Measurements from ENCODE around the gene SLC22A2. TPM values are rescaled to one million over a fixed set of nuclear protein-coding genes. Genes with fewer than 3 reads are reported as not detected.

SLC22A2 gene
- total and polyA plus RNA-seq, 2 of the 13 experiments (the other 11 are each of a cell fraction or from before 2014, with no cell fraction given), result not detected

- WGBS (ENCODE audit: low lambda C conversion rate), result 69% methylated on average over 5 of the region's 5 CpGs
- no peak overlapping the region for H3K4me2 ChIP-seq (ENCODE audit: low read depth, low read length)
- intact Hi-C loops (cut with micrococcal nuclease; ENCODE audit: unreplicated experiment), result no loop called here
- DNase-seq (ENCODE audit: low spot score), result no peak
- H3K36me3 ChIP-seq (replicated peaks in 1 of 2; ENCODE audit: control insufficient read depth in 1 of 2, insufficient read depth in 2 of 2, low read length in 2 of 2), result no peaks in the 10 kb centered on the region
- H3K4me1 ChIP-seq (ENCODE audit: insufficient read depth, low read length), result no peaks in the 10 kb centered on the region
- POLR2A ChIA-PET, result no interaction called here
- no peak overlapping the region for H3K27ac ChIP-seq (ENCODE audit: extremely low read length, insufficient read depth, low read length)
- H3K4me3 ChIP-seq (replicated peaks in 1 of 3; ENCODE audit: insufficient read depth in 1 of 3, low read depth in 2 of 3, low read length in 3 of 3), result no peak overlapping the region
- CTCF ChIA-PET (ENCODE audit: low intra/inter-chr PET ratio, low total read pairs), result no interaction called here
- H2AFZ ChIP-seq (ENCODE audit: low read length), result no peak overlapping the region
- no peak overlapping the region for H3K9ac ChIP-seq (ENCODE audit: insufficient read depth, low read depth, low read length)
- no peak for FAIRE-seq
- BruUV-seq (replicated peaks), result no TSS peak
- in situ Hi-C loops (cut with HindIII; ENCODE audit: extremely low pct_ligation_motif_present, low pct_unique_long_range_greater_than_20kb), result no loop called here
- H4K20me1 ChIP-seq (ENCODE audit: insufficient read depth, low read length), result no peaks in the 10 kb centered on the region
- no peaks in the 10 kb centered on the region for H3K79me2 ChIP-seq (ENCODE audit: insufficient read depth, low read length)
- no peak for ATAC-seq
- H3K27me3 ChIP-seq (ENCODE audit: control insufficient read depth in 1 of 2, insufficient read depth in 2 of 2, low read length in 2 of 2), result peaks cover 0 to 16% of the 10 kb centered on the region in 2 experiments; a peak in 3 of 5 replicates
- no peaks in the 10 kb centered on the region for H3K9me3 ChIP-seq (ENCODE audit: low read length)
- TF ChIP-seq NFKB2 (CRISPR knock-in tag; IDR thresholded peaks at IDR 0.05; ENCODE audit: borderline replicate concordance), result no peak
- no peak for TF ChIP-seq RXRB (CRISPR knock-in tag; IDR thresholded peaks at IDR 0.05; ENCODE audit: borderline replicate concordance)
- no peak for TF ChIP-seq ZNF567 (CRISPR knock-in tag; IDR thresholded peaks at IDR 0.05; ENCODE audit: borderline replicate concordance)
- TF ChIP-seq, protein P1, sequence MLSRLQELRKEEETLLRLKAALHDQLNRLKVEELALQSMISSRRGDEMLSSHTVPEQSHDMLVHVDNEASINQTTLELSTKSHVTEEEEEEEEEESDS (CRISPR knock-in tag; IDR thresholded peaks at IDR 0.05; ENCODE audit: borderline replicate concordance), result no peak
- no peak for TF ChIP-seq ZSCAN31 (CRISPR knock-in tag; IDR thresholded peaks at IDR 0.05; ENCODE audit: low read depth)
- no peak for TF ChIP-seq ZNF496 (CRISPR knock-in tag; IDR thresholded peaks at IDR 0.05; ENCODE audit: insufficient replicate concordance)
Measured at GRCh38 chr6:160277144-160277543, 18.5 kb upstream of the SLC22A2 start.

- in situ Hi-C loops (cut with HindIII; ENCODE audit: extremely low pct_ligation_motif_present, low pct_unique_long_range_greater_than_20kb), result no loop called here
- no peak overlapping the region for H3K4me3 ChIP-seq (replicated peaks in 1 of 3; ENCODE audit: insufficient read depth in 1 of 3, low read depth in 2 of 3, low read length in 3 of 3)
- no peaks in the 10 kb centered on the region for H3K79me2 ChIP-seq (ENCODE audit: insufficient read depth, low read length)
- ChIA-PET POLR2A (no interaction called here), CTCF (ENCODE audit: low intra/inter-chr PET ratio, low total read pairs) (no interaction called here)
- WGBS (ENCODE audit: low lambda C conversion rate), result 41% methylated on average over 4 of the region's 4 CpGs
- H3K27me3 ChIP-seq (ENCODE audit: control insufficient read depth in 1 of 2, insufficient read depth in 2 of 2, low read length in 2 of 2), result peaks cover 0 to 16% of the 10 kb centered on the region in 2 experiments; a peak in 3 of 5 replicates
- H3K4me1 ChIP-seq (ENCODE audit: insufficient read depth, low read length), result no peaks in the 10 kb centered on the region
- DNase-seq (ENCODE audit: low spot score), result no peak
- H3K27ac ChIP-seq (ENCODE audit: extremely low read length, insufficient read depth, low read length), result no peak overlapping the region
- H3K9ac ChIP-seq (ENCODE audit: insufficient read depth, low read depth, low read length), result no peak overlapping the region
- no TSS peak for BruUV-seq (replicated peaks)
- no peaks in the 10 kb centered on the region for H3K9me3 ChIP-seq (ENCODE audit: low read length)
- FAIRE-seq, result no peak
- intact Hi-C loops (cut with micrococcal nuclease; ENCODE audit: unreplicated experiment), result no loop called here
- no peak for ATAC-seq
- H4K20me1 ChIP-seq (ENCODE audit: insufficient read depth, low read length), result no peaks in the 10 kb centered on the region
- no peak overlapping the region for H3K4me2 ChIP-seq (ENCODE audit: low read depth, low read length)
- no peaks in the 10 kb centered on the region for H3K36me3 ChIP-seq (replicated peaks in 1 of 2; ENCODE audit: control insufficient read depth in 1 of 2, insufficient read depth in 2 of 2, low read length in 2 of 2)
- H2AFZ ChIP-seq (ENCODE audit: low read length), result no peak overlapping the region
- TF ChIP-seq, protein P2, sequence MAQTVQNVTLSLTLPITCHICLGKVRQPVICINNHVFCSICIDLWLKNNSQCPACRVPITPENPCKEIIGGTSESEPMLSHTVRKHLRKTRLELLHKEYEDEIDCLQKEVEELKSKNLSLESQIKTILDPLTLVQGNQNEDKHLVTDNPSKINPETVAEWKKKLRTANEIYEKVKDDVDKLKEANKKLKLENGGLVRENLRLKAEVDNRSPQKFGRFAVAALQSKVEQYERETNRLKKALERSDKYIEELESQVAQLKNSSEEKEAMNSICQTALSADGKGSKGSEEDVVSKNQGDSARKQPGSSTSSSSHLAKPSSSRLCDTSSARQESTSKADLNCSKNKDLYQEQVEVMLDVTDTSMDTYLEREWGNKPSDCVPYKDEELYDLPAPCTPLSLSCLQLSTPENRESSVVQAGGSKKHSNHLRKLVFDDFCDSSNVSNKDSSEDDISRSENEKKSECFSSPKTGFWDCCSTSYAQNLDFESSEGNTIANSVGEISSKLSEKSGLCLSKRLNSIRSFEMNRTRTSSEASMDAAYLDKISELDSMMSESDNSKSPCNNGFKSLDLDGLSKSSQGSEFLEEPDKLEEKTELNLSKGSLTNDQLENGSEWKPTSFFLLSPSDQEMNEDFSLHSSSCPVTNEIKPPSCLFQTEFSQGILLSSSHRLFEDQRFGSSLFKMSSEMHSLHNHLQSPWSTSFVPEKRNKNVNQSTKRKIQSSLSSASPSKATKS (CRISPR knock-in tag; IDR thresholded peaks at IDR 0.05), result no peak
- TF ChIP-seq SP2 (CRISPR knock-in tag; IDR thresholded peaks at IDR 0.05), result no peak
- no peak for TF ChIP-seq CHCHD3 (CRISPR knock-in tag; IDR thresholded peaks at IDR 0.05)
- no peak for TF ChIP-seq ZBTB21 (CRISPR knock-in tag; IDR thresholded peaks at IDR 0.05)
- TF ChIP-seq GLI4 (CRISPR knock-in tag; IDR thresholded peaks at IDR 0.05; ENCODE audit: borderline replicate concordance), result no peak
- no peak for TF ChIP-seq MAZ (IDR thresholded peaks at IDR 0.05; ENCODE audit: borderline replicate concordance, low read depth, low read length)
- TF ChIP-seq MAZ (CRISPR knock-in tag; IDR thresholded peaks at IDR 0.05; ENCODE audit: low read depth), result no peak
- no peak for TF ChIP-seq ARHGAP35 (CRISPR knock-in tag; IDR thresholded peaks at IDR 0.05; ENCODE audit: borderline replicate concordance)
- TF ChIP-seq, protein P3, sequence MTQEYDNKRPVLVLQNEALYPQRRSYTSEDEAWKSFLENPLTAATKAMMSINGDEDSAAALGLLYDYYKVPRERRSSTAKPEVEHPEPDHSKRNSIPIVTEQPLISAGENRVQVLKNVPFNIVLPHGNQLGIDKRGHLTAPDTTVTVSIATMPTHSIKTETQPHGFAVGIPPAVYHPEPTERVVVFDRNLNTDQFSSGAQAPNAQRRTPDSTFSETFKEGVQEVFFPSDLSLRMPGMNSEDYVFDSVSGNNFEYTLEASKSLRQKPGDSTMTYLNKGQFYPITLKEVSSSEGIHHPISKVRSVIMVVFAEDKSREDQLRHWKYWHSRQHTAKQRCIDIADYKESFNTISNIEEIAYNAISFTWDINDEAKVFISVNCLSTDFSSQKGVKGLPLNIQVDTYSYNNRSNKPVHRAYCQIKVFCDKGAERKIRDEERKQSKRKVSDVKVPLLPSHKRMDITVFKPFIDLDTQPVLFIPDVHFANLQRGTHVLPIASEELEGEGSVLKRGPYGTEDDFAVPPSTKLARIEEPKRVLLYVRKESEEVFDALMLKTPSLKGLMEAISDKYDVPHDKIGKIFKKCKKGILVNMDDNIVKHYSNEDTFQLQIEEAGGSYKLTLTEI (CRISPR knock-in tag; conservative IDR thresholded peaks at IDR 0.05), result no peak
- TF ChIP-seq, protein P1 (CRISPR knock-in tag; IDR thresholded peaks at IDR 0.05; ENCODE audit: borderline replicate concordance), result no peak
Measured at GRCh38 chr6:160276126-160276525, 17.5 kb upstream of the SLC22A2 start.

All from HepG2 (cell line).